Activated effector memory CD4-positive, alpha-beta T cell treated with Interleukin-2 at 50 U/mL for 16 hours (primary cell): ENCODE data around the gene VAC14.

ENCODE experiments used
- DNase-seq: peaks from one replicate; pipeline ENCODE4 v3.0.0-alpha.2; 2020

The VAC14 gene

GRCh38 chr16:70703041-70703834 lies 97.7 kb downstream of the VAC14 start:
- no peak for DNase-seq

DNA sequence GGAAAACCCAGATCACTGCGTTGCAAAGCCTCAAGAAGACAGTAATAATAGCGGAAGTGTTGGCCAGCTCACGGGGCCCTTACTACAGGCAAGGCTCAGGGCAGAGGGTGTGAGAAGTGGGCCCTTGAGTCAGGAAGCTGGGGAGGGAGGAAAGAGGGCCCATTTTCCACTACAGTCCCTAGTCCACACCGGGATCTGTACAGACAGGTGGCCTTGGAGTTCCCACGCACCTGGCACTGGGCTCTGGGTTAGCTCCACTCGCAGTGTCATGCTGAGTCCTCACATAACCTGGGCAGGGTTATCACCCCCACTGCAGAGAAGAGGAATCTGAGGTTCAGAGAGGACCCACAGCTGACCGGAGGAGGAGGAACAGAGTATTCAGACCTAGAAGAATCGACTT lies 98.3 kb downstream of the VAC14 start:
- no peak for DNase-seq

DNA sequence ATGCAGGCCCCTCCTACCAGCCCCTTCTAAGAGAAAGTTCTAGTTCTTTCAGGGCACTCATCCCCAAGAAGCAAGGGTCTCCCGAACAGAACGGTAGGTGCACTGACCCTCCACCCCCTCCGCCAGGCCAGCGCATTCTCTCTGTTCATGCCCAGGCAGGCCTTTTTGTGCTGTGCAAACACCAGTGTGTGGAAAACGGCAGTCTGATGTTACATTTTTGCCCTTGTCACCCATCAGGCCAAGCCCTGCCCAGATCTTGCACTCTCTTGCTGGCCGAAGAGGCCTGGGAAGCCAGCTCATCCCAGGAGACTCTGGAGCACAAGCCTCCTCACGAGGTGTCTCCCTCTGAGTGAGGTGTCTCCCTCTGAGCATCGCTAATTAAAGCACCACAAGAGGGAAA lies 99.0 kb downstream of the VAC14 start:
- DNase-seq = no peak

- no peak for DNase-seq
These were observed 99.4 kb downstream of the VAC14 start for GRCh38 chr16:70701596-70701995.

- DNase-seq = no peak
These were observed 99.9 kb downstream of the VAC14 start for GRCh38 chr16:70701036-70701435.

DNA sequence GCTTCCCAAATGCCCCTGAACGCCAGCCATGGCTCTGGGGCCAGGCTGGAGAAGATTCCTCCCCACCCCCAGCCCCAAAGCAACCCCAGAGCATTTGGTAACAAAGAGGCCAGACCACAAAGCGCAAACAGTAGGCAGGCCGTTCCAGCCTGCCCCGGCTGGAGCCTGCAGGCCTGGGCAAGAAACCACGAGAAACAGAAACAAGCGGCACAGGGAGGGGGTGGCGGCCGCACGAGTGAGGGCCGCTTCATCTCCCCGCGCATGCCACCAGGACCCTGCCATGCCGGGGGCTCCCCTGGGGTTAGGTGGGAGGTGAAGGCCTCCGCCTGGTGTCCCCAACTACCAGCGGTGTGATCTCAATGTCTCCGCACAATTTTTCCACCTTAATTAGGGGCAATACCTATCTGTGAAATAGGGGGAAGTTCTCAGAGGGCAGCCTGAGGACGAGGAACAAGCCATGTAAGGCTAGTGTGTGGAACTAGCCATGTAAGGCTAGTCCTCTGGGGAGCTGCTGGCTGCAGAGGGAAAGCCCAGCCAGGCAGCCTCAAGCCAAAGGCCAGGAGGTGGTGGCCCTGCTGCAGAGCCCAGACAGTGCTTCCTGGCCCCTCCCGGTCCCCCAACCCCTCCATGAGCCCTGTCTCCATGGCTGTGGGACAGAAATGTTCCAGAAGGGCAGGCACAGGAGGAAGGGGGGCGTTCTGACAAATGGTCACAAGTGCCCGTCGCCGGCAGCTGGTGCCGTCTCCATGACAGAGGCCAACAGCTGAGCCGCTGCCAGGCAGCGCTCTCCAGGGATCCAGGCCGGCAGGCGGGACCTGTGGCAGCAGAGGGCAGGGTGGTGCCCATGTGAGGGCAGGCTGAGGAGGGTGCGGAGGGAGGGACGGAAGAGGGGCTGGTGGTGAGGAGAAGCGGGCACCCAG lies 100.6 kb downstream of the VAC14 start:
- no peak for DNase-seq

GRCh38 chr16:70699696-70700095 lies 101.3 kb downstream of the VAC14 start:
- DNase-seq = no peak

DNA sequence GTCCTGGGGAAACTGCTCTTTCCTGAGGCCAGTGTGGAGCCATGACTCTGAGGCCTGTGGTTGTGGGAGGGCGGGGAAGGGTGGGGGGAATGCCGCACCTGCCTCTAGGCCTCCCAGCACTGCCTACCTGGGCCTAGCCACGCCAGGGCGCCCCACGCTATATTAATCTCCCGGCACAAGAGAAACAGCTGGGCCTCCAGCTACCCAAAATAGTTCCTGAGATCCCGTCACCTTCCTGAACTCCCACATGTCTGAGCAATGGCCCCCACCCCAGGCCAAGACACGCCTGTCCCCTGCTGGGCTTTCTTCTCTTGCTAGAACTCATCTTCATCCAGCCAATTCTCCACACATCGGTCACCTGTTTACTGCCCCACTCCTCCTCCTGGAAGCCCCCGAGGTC lies 102.1 kb downstream of the VAC14 start:
- no peak for DNase-seq

DNA sequence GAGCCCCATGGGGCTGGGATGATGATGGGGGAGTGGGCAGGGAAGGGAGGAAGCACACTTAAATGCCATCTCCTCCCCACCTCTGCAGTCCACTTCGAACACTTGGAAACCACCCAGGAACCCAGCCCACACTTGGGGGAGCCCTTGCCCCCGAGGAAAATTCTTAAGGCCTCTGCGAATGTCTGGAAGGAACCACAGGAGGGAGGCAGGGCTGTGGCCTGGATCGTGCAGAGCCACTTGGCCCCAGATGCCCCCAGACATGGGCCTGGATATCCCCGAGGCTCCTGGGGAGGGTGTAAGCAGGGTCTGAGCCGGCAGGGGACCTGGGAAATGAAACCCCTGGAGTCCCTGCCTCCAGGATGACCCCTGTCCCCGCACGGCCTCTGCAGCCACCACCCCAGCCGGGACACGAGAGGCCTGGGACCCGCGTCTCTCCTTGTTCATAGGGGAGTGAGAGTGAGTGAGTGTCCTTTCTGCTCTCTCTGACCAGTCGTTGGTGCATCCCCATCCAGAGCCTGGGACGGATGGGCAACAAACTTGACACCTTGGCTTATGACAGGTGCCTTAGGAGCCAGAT lies 103.3 kb downstream of the VAC14 start:
- no peak for DNase-seq

DNA sequence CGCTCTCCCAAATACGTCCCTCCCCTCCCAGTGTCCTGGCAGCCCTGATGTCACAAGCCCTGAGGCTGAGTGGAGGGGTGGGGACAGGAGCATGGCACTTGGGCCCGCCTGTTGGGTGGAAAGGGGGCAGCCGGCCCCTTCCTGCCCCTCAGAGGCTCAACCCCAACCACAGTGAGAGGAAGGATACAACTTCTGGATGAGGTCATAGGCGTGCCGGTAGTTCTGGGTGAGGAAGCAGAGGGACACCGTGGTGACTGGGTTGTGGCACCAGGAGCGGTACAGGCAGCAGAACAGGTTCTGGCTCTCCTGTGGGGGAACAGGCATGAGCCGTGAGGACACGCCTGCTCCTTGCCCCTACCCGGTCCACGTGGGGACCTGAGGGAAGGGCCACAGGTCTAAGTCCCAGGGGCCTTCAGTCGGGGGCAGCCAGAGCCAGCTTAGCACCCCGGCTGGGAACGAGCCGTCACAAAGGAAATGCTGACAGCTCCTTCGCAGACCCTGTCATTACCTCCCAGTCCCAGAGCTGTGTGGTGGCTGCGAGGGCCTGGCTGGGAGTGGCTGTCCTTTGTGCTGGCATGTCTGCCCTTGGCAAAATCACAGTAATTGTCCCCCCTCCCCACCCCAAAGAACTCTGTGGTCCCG lies 103.9 kb downstream of the VAC14 start:
- DNase-seq = no peak

DNA sequence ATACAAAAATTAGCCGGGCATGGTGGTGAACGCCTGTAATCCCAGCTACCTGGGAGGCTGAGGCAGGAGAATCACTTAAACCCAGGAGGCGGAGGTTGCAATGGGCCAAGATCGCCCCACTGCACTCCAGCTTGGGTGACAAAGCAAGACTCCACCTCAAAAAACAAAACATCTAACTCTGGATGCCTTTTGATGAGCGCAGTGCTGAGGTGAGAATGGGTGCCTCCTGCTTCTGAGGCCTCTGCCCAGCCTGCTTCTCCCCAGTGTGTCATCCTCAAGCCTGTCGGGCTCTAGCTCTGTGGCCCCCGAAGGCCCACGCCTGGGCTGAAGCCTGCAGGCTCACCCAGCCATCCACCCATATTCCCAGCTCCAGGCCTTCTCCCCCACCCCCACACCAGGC lies 104.6 kb downstream of the VAC14 start:
- DNase-seq = no peak

DNA sequence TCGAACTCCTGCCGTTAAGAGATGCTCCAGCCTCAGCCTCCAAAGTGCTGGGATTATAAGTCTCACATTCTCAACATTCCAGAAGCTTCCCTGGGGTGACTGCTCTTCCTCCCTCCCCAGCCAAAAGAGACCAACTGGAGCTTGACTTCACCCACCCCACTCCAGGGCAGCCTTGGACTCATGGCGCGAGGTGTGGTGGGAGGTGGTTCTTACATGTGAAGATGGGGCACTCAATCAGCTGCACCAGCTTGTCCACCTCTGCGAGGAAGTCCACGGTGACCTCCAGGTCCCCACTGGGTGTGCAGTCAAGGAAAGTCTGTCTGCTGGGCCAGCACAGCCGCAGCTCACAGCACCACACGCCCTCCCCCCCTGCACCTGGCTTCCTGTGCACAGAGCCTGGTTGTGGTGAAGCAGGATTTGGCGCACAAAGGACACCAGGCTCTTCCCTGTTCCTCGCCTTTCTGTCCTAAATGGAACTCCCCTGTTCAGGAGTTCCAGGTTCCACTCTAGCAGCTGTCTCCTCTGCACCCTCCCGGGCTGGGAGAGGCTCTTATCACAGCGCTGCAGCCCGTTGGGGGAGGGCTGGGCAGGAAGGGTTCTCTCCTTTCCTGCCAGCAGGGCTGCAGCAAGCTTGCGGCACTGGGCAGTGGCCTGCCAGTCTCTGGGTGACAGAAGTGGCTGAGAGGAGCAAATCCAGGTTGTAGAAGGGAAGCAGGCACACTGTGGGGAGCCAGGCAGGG lies 105.5 kb downstream of the VAC14 start:
- DNase-seq = no peak

- no peak for DNase-seq
These were observed 106.1 kb downstream of the VAC14 start for GRCh38 chr16:70694868-70695218.

DNA sequence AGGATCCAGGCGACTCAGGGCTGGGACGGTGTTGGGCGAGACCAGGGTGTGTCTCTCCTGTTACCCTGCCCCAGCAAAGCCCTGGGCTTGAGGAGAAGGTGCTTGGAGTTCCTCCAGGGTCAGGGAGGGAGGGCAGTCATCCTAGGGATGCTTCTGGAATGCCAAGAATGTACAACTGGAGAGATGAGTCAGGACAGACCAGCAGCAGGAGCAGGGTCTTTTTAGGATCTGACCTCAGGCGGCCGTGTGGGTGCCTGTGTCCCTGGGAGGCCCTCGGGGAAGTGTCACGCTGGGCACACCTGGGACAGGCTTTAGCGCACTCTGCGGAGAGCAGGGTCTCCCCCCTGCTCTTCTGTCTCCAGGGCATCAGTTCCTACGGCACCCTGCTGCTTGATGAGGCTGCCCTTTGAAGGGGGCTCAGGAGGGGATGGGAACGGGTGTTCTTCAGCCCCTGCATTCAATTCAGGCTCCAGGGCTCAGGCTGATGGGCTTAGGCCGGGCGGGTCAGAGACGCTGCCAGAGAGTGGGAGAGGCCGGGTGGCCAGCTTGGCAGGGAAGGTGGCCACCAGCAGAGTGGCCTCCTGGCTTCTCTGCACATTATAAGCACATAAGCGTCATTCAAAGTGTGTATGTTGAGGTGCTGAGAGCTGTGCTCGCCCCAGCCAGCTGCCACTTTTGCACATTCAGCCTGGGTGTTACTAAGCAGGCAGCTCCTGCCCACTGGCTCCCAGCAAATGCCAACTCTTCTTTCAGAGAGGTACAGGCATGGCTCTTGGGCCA lies 106.7 kb downstream of the VAC14 start:
- no peak for DNase-seq

DNA sequence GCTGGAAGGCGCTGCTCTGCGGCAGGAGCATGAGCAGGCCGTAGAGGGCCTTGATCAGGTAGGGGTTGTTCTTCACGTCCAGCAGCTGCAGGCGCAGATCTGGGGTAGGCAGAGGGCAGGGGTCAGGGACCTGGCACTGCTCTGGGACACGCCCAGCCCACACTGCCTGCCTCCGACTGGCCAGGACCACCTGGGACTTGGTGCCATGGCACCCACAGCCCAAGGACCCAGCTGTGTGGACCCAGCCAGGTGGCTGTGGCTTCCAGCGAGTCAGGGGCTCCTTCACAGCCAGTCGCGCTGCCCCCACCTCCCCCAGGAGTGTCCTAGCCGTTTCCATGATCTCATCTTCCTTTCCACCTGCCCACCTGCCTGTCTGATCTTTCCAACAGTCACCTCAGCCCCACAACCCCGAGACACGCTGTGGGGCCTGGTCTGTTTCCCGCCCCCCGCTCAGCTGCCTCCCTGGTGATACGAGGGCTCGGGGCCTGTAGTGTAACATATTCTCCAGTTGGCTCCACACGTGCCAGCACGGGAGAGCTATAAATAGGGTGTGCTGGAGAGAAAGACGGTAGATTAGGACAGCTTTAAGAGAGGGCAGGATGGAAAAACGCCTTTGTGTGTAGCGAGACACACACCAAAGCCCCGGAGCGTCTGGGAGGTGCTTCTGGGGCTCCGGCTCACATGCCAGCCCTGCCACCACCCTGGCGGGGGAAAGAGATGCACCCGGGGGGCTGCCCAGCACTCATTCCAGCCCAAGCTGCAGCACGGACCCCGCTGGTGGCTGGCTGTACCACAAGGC lies 107.9 kb downstream of the VAC14 start:
- DNase-seq = no peak

DNA sequence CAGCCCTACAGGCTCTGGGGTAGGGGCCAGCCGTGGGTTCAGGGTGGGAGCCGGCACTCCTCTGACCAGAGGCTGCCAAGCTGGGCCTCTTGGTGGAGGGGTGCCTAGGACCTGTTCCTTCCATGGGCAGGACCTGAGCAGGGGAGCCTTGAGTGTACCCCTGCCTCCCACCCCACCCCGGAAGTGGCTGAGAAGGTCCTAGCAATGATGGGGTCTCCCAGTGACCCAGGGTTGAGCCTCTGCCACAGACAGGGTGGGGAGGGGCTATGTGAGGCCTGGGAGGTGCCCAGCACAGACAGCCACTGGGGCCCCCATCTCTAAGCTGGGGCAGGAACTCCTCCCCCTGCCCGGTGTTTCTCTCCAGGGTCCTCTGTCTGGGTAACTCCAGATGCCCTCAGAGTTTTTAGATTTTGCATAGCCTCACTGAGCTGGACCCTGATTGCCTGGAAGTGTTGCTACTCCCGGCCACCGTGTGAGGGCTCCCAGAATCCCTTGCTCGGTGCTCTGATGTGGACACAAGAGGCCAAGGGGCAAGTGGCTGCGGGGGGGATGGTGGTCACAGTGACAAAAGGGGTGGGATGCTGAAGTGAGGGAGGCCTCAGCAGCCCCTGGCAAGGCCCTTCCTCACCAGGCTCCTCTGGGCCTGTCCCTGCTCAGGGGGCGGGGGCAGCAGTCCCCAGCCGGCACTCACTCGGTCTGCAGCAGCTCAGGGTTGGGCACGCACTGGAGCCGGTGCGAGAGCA lies 108.7 kb downstream of the VAC14 start:
- no peak for DNase-seq

DNA sequence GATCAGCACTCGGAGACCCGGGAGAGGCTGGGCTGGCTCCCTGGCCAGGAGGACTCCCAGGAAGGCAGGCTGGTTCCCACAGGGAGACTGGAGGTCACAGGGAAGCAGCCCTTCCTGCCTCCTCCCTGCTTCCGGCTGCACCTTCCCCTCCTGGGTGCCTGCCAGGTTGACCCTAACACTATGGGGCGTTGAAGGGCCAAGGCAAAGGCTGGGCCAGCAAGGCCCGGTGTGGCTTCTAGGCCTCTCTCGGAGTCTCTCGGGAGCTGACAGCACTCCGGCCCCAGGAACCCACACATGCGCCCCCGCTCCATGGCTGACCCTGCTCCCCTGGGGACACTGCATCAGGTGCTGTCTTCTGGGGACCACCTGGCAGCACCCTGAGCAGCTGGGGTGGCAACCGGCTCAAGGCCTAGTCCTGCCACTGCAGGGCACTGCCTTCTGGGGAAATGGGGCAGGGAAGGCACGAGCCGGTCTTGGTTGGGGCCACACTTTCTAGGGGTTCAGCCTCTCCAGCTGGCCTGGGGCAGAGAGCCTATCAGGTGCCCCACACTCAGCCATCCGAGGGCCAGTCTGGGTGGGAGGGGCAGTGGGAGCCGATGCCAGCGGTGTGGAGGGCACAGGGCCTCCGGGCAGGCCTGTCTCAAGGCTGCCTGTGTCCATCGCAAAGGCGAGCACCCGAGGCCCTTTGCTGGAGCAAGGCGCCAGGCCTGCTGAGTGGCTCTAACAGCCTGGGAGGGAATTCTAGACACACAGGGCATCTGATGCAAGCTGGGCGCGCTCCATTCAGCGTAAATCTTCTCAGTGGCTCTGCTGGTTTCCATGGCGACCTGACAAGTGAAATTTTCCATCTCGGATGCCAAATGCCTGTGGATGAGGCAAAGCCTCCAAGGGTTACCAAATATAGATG lies 109.5 kb downstream of the VAC14 start:
- no peak for DNase-seq

DNA sequence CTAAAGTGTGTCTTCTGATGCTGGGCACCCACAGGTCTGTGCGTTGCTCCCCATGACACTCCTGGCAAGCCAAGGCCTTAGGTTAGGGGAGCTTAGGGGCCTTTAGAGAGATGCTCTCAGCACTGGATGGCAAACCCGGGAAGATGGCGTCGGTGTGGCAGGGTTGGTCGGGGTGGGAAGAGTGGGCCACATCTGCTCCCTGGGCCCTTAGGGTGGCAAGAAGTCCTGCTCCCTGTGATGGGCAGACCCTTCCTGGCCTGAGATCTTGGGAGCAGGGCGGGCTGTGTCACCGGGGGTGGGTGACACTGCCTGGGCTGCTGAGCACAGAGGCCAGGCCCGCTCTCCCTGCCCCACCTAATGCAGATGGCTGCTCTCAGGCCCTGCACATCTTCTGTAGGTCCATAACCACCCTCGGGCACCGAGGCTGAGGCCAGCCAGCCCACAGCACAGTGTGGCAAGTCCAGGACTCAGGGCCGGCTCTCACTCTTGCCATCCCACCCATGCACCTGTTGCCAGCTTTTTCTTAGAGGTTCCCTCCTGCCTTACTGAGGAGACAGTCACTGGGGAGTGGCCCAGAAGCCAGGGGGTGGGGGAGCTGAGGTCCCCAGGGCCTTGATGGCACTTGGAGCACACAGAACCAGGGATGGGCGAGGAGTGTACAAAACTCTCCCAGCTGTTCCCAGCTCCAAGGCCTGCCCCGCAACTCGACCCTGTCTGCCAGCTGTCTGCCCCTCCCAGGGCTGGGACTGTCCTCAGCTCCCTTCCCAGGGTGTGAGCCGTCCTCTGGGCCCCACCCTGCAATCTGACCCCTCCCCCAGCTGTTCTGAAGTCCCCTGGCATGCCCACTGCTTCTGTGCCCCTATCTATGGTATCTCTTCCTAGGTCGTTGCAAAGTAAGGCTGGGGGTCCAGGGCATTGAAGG lies 110.7 kb downstream of the VAC14 start:
- no peak for DNase-seq
